Caco-2 (cell line): ENCODE measurements around the gene TANK. TPM values are rescaled to one million over a fixed set of nuclear protein-coding genes. Genes with fewer than 3 reads are reported as not detected.
"Not testable (repeated sequence)": the region's sequence is repeated elsewhere in the genome, so short reads cannot be mapped to it uniquely, and the experiment has no call there.

ENCODE experiments used
- BruUV-seq: library from RNA; stranded (reverse); fragments of 400-500 nt; replicated peaks from 2 replicates; lab custom pipeline; 2021; lab: Mats Ljungman, UMichigan
- CTCF ChIA-PET: fragments of 300-600 bp; sonication (Branson Sonifier 250); formaldehyde crosslinking; loops from one replicate; lab custom pipeline; 2022; ENCODE audit warnings: antibody characterized with exemption; lab: Charles Lee
- POLR2A ChIA-PET: fragments of 300-600 bp; sonication (Branson Sonifier 250); formaldehyde crosslinking; loops from one replicate; lab custom pipeline; 2022; ENCODE audit warnings: antibody characterized with exemption; lab: Charles Lee
- DNase-seq, 2 experiments: peaks; one replicate each; pipeline versions ENCODE4 v3.0.0 to v3.0.0-alpha.2; 2020 to 2022
- H3K27me3 ChIP-seq: replicated peaks from 2 replicates; pipeline ENCODE4 v1.6.0; 2011; ENCODE audit warnings: low read length; ENCODE audit not compliant: control insufficient read depth, insufficient read depth
- H3K36me3 ChIP-seq: 2 replicates; pipeline ENCODE4 v1.5.1; 2011; ENCODE audit warnings: low read length; ENCODE audit not compliant: control insufficient read depth, insufficient read depth
- H3K4me1 ChIP-seq: fragments of 250-450 bp; sonication (Bioruptor Pico); 2 replicates; pipeline ENCODE4 v1.5.1; 2020; ENCODE audit warnings: mild to moderate bottlenecking
- H3K4me3 ChIP-seq: 2 replicates; pipeline ENCODE4 v1.5.1; 2011; ENCODE audit warnings: low read depth, mild to moderate bottlenecking, control low read depth, low read length
- H3K9me3 ChIP-seq: fragments of 250-450 bp; sonication (Bioruptor Pico); 2 replicates; pipeline ENCODE4 v1.5.1; 2020; ENCODE audit warnings: mild to moderate bottlenecking, moderate library complexity
- H3K27ac Mint-ChIP-seq: one replicate; pipeline ENCODE4 v1.8.0; 2022; ENCODE audit warnings: mixed read lengths; ENCODE audit not compliant: unreplicated experiment
- H3K27me3 Mint-ChIP-seq: one replicate; pipeline ENCODE4 v1.8.0; 2022; ENCODE audit warnings: mixed read lengths; ENCODE audit not compliant: insufficient read depth, unreplicated experiment
- H3K36me3 Mint-ChIP-seq: one replicate; pipeline ENCODE4 v1.8.0; 2022; ENCODE audit warnings: mild to moderate bottlenecking, mixed read lengths; ENCODE audit not compliant: insufficient read depth, unreplicated experiment
- H3K4me1 Mint-ChIP-seq: one replicate; pipeline ENCODE4 v1.8.0; 2022; ENCODE audit warnings: low read depth, mixed read lengths; ENCODE audit not compliant: unreplicated experiment
- H3K4me3 Mint-ChIP-seq: one replicate; pipeline ENCODE4 v1.8.0; 2022; ENCODE audit warnings: mild to moderate bottlenecking, moderate library complexity, mixed read lengths; ENCODE audit not compliant: unreplicated experiment
- H3K9me3 Mint-ChIP-seq: one replicate; pipeline ENCODE4 v1.8.0; 2022; ENCODE audit warnings: mixed read lengths; ENCODE audit not compliant: unreplicated experiment
- intact Hi-C: fragments of 100-400 bp; cut with micrococcal nuclease; formaldehyde crosslinking; loops from one replicate; pipeline ENCODE4 v1.10.0; 2022; ENCODE audit not compliant: unreplicated experiment
- total RNA-seq: library from RNA; stranded (reverse); gene quantifications from 2 replicates; pipeline ENCODE4 v1.2.3, GENCODE V29; 2022
- TF ChIP-seq, protein P1 (sequence below), 2 experiments: fragments of 200-600 bp in 1 of 2; IDR thresholded peaks; 1 replicate in 1 of 2; 2 replicates in 1 of 2; pipeline versions ENCODE4 v1.5.1 to v1.8.0; 2011 to 2022; ENCODE audit warnings: antibody characterized with exemption in 1 of 2, control low read depth in 1 of 2, inconsistent platforms in 1 of 2, low read depth in 1 of 2, low read length in 1 of 2, mild to moderate bottlenecking in 1 of 2, moderate library complexity in 1 of 2; ENCODE audit not compliant: insufficient read depth in 1 of 2, severe bottlenecking in 1 of 2, unreplicated experiment in 1 of 2

The TANK gene
- total RNA-seq, 1 experiment from 2014 or later = 56.0 TPM

DNA sequence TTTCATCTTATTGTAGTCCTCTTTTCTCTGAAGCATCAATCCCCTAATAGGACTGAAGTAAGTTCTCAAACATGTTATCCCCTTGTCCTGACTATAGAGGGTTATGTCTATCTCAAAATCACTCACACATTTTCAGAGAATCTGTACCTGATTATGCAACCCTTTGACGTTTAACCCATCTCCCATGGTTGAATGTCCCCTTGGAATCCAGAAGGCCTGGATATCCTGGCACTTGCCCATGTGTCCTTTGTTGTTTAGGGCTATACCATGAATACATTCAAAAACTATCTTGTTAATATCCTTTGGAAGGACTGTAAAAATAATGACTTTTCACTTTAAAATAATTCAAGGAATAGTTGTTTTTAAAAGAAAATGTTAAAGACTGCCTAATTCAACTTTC, 81.7 kb downstream of the TANK start:
- intact Hi-C loops = no loop called here
- Mint-ChIP-seq H3K27me3 (no peaks in the 10 kb centered on the region), H3K4me3 (no peak overlapping the region), H3K9me3 (no peaks in the 10 kb centered on the region), H3K4me1 (no peaks in the 10 kb centered on the region), H3K27ac (no peak overlapping the region), H3K36me3 (peaks cover 13% of the 10 kb centered on the region)
- POLR2A ChIA-PET = interaction anchor here (0.6 kb wide), 1 partner anchor 257 kb away, joined by 5 read pairs; no protein-coding TSS in a partner anchor
- H3K27me3 ChIP-seq = no peaks in the 10 kb centered on the region
- CTCF ChIA-PET = no interaction called here
- no peak for DNase-seq
- H3K36me3 ChIP-seq = no peaks in the 10 kb centered on the region
- no peaks in the 10 kb centered on the region for H3K9me3 ChIP-seq
- H3K4me1 ChIP-seq = peaks cover 6% of the 10 kb centered on the region; the same call in 1 of the 2 replicates
- BruUV-seq = no TSS peak
- TF ChIP-seq, protein P1, sequence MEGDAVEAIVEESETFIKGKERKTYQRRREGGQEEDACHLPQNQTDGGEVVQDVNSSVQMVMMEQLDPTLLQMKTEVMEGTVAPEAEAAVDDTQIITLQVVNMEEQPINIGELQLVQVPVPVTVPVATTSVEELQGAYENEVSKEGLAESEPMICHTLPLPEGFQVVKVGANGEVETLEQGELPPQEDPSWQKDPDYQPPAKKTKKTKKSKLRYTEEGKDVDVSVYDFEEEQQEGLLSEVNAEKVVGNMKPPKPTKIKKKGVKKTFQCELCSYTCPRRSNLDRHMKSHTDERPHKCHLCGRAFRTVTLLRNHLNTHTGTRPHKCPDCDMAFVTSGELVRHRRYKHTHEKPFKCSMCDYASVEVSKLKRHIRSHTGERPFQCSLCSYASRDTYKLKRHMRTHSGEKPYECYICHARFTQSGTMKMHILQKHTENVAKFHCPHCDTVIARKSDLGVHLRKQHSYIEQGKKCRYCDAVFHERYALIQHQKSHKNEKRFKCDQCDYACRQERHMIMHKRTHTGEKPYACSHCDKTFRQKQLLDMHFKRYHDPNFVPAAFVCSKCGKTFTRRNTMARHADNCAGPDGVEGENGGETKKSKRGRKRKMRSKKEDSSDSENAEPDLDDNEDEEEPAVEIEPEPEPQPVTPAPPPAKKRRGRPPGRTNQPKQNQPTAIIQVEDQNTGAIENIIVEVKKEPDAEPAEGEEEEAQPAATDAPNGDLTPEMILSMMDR (IDR thresholded peaks at IDR 0.05; ENCODE audit: insufficient read depth in 1 of 2, low read depth in 1 of 2, low read length in 1 of 2, severe bottlenecking in 1 of 2, unreplicated experiment in 1 of 2) = no peak
- no peak overlapping the region for H3K4me3 ChIP-seq

DNA sequence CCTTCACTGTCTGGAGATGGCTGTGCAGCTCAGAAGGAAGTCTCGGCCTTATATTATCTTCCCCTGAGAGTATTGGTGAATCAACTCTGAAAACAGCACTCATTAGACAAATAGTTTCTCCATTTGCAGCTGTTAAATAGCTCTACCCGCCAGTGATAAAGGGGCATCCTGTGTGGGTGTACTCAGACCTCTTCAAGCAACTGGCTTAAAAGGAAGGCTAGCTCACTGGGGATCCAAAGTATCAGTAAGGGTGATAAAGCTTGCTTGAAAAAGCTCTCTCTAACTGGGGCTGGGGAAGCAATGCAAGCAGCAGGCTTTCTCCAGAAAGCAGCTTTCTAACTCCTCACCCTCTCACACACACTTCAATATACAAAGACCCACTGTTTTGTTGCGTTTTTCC, 83.1 kb downstream of the TANK start:
- CTCF ChIA-PET = no interaction called here
- Mint-ChIP-seq H3K27ac (peak overlapping the region; percentile 93), H3K27me3 (no peaks in the 10 kb centered on the region), H3K9me3 (no peaks in the 10 kb centered on the region), H3K4me3 (no peak overlapping the region), H3K36me3 (peaks cover 5% of the 10 kb centered on the region), H3K4me1 (no peaks in the 10 kb centered on the region)
- TF ChIP-seq, protein P1 (IDR thresholded peaks at IDR 0.05; ENCODE audit: insufficient read depth in 1 of 2, low read depth in 1 of 2, low read length in 1 of 2, severe bottlenecking in 1 of 2, unreplicated experiment in 1 of 2) = no peak
- BruUV-seq = no TSS peak
- POLR2A ChIA-PET = no interaction called here
- no peak for DNase-seq
- Histone ChIP-seq H3K36me3 (no peaks in the 10 kb centered on the region), H3K9me3 (no peaks in the 10 kb centered on the region), H3K27me3 (no peaks in the 10 kb centered on the region), H3K4me1 (peaks cover 6% of the 10 kb centered on the region; the same call in 1 of the 2 replicates), H3K4me3 (no peak overlapping the region)
- intact Hi-C loops = no loop called here

DNA sequence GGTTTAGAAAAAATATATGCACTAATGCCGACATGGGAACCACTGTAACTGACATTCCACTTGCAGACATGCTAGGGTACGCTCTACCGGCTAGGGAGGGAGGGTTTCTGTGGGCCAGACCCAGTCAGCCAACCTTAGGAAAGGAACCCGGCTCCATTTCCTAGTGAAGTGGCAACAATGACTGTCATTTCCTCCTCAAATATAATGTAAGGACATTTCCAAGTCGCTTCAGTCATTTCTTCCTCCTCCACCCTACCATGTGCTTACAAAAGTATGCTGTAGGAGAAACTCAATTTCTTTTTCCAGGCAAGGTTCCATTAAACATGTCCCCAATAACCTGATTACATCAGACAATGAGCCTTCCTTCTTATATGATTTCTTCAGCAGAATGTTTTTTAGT, 83.7 kb downstream of the TANK start:
- BruUV-seq = TSS peak; percentile 90
- Mint-ChIP-seq H3K27ac (peak overlapping the region; percentile 93), H3K4me3 (peak overlapping the region; percentile 80), H3K36me3 (no peaks in the 10 kb centered on the region), H3K9me3 (no peaks in the 10 kb centered on the region), H3K27me3 (no peaks in the 10 kb centered on the region), H3K4me1 (no peaks in the 10 kb centered on the region)
- CTCF ChIA-PET = no interaction called here
- no peak for DNase-seq
- TF ChIP-seq, protein P1 (IDR thresholded peaks at IDR 0.05; ENCODE audit: insufficient read depth in 1 of 2, low read depth in 1 of 2, low read length in 1 of 2, severe bottlenecking in 1 of 2, unreplicated experiment in 1 of 2) = no peak
- intact Hi-C loops = no loop called here
- Histone ChIP-seq H3K4me1 (peaks cover 6% of the 10 kb centered on the region; the same call in 1 of the 2 replicates), H3K27me3 (no peaks in the 10 kb centered on the region), H3K36me3 (no peaks in the 10 kb centered on the region), H3K9me3 (no peaks in the 10 kb centered on the region), H3K4me3 (peak overlapping the region; percentile 50)
- POLR2A ChIA-PET = no interaction called here

DNA sequence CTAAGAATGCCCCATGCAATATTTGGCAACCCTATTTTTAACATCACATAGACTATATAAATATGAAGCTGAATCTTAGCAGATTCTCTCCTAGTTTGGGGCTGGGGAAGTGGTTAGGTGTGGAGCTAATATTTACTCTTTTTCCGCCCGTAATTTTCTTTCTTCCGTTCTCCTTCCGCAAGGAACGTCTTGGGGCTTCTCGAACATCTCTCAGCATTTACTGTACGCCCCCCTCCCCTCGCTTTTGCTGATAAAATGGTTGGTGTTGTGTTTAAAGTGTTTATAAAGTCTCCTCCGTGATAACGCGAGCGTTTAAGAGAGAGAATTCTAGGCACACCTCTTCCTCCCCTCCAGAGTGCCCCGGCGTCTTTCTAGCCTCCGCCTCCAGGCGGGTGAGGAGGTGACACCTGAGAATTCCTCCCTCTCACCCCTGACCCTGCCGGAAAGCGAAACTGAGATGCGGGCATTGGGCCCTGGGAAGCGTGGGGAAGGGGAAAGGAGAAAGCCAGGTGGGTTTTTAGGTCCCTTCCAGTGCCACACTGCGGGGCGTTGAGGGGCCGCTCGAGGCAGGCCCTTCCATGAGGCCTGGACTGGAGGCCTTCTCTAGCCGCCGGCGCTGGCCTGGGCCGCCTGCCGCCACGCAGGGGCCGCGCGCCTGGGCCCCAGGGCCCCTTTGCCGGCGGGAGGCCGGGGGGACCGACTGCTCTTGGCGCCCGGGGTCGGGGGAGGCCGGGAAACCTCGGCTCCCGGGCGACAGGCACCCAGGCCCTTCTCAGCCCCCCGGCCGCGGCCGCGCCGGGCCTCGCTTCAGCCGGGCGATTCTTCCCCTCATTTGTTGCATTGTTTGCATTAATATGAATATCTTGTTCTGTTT, 84.4 kb downstream of the TANK start:
- Mint-ChIP-seq H3K27ac (peak overlapping the region; percentile 93), H3K4me3 (peak overlapping the region; percentile 80)
- H3K27me3 Mint-ChIP-seq, intact Hi-C loops, POLR2A ChIA-PET, H3K9me3 Mint-ChIP-seq, CTCF ChIA-PET, H3K27me3 ChIP-seq, H3K4me1 ChIP-seq, H3K4me1 Mint-ChIP-seq, H3K36me3 ChIP-seq, H3K36me3 Mint-ChIP-seq, H3K9me3 ChIP-seq: not testable (repeated sequence)
- peak; percentile 79 to 87 for DNase-seq
- peak overlapping the region; percentile 50 for H3K4me3 ChIP-seq
- TSS peak; percentile 65 for BruUV-seq
